ENCODE measurements around the gene OR6S1. TPM values are rescaled to one million over a fixed set of nuclear protein-coding genes. Genes with fewer than 3 reads are reported as not detected.

The OR6S1 gene
- polyA plus RNA-seq, 1 donor = not detected

GRCh38 chr14:20591235-20591634 lies 50.3 kb downstream of the OR6S1 start, which contains the start of gene RNASE12:
RNASE12 (minus strand) TSS chr14:20591376; CDS start chr14:20590723, 653 bp downstream.
- no peaks in the 10 kb centered on the region for H3K9me3 ChIP-seq (ENCODE audit: control insufficient read depth, low read depth, low read length)

More at GRCh38 chr14:20591235-20591634, 50.3 kb downstream of the OR6S1 start, which contains the start of gene RNASE12:
- H3K27ac ChIP-seq (ENCODE audit: low read length) = no peak within 1 kb of the TSS
- H3K4me1 ChIP-seq (ENCODE audit: control insufficient read depth, insufficient read depth, low read length) = no peaks in the 10 kb centered on the region
- H3K36me3 ChIP-seq (ENCODE audit: control insufficient read depth, insufficient read depth, low read length) = no peaks in the 10 kb centered on the region
- WGBS (ENCODE audit: insufficient coverage, low lambda C conversion rate) = 90% methylated on average over 2 of the region's 4 CpGs
- no peak for DNase-seq
- peaks cover 5% of the 10 kb centered on the region for H3K27me3 ChIP-seq (ENCODE audit: control insufficient read depth, insufficient read depth, low read length)
- H3K4me3 ChIP-seq (ENCODE audit: low read length) = no peak within 1 kb of the TSS

Other genes with a start within 250 kb of the OR6S1 start
- 98.8 TPM for gene TEP1, start 228.2 kb downstream of the OR6S1 start, polyA plus RNA-seq
- gene KLHL33, start 205.5 kb downstream of the OR6S1 start, polyA plus RNA-seq = 0.64 TPM
- gene OSGEP, start 186.9 kb downstream of the OR6S1 start, polyA plus RNA-seq = 63.2 TPM
- 218 TPM for gene APEX1, start 186.5 kb downstream of the OR6S1 start, polyA plus RNA-seq
- gene PIP4P1, start 180.3 kb downstream of the OR6S1 start, polyA plus RNA-seq = 44.0 TPM
- 215 TPM for gene PNP, start 172.3 kb downstream of the OR6S1 start, polyA plus RNA-seq
- 1.0 TPM for gene RNASE10, start 136.2 kb downstream of the OR6S1 start, polyA plus RNA-seq
- gene RNASE9, start 80.6 kb downstream of the OR6S1 start, polyA plus RNA-seq = not detected
- gene RNASE11, start 53.7 kb downstream of the OR6S1 start, polyA plus RNA-seq = not detected
- gene RNASE12, start 50.3 kb downstream of the OR6S1 start, polyA plus RNA-seq = not detected
- 37.1 TPM for gene RNASE4, start 42.9 kb upstream of the OR6S1 start, polyA plus RNA-seq
- 43.6 TPM for gene ANG, start 47.1 kb upstream of the OR6S1 start, polyA plus RNA-seq
- not detected for gene EDDM3A, start 104.2 kb upstream of the OR6S1 start, polyA plus RNA-seq
- not detected for gene EDDM3B, start 126.7 kb upstream of the OR6S1 start, polyA plus RNA-seq
- 15.9 TPM for gene RNASE6, start 139.6 kb upstream of the OR6S1 start, polyA plus RNA-seq
- gene RNASE1, start 161.2 kb upstream of the OR6S1 start, polyA plus RNA-seq = 107 TPM
- gene RNASE3, start 249.7 kb upstream of the OR6S1 start, polyA plus RNA-seq = 0.18 TPM

Measured in large intestine (tissue), 3 donors.